ENCODE data around the gene EZR.
"Not testable (repeated sequence)": the region's sequence is repeated elsewhere in the genome, so short reads cannot be mapped to it uniquely, and the experiment has no call there.

The EZR gene

DNA sequence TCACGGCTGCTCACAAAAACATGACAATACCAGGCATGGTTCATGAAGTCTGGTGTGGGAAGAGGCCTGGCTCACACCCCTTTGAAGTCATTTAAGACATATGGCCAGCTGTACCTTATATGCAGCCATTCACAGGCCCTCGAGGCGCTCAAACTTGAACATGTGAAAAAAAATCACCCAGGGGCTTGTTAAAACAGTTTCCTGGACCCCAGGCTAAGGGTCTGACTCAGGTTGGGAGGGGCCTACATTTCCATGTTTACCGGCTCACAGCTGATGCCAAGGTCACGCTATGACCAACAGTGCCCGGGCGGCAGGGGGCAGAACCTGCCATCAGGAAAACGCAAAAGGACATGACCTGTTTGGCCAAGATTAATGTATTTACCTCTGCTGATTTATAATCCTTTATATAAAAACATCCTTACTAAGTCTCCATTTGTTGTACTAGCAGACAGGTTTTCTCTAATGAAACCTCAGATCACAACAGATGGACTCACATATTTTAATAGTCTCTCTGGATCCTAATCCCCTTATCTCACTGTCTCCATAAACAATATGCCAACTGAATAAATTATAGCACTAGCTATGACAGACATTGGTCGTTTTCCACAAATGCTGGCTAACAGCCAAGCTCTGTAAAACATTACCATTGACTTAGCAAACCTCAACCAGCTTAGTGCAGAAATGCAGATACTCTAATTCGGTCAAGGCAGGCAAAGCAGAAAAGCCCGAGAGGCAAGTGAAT, 19.9 kb downstream of the EZR start:
- no peak for DNase-seq (ENCODE audit: low read depth in 2 of 2, low spot score in 1 of 2)

DNA sequence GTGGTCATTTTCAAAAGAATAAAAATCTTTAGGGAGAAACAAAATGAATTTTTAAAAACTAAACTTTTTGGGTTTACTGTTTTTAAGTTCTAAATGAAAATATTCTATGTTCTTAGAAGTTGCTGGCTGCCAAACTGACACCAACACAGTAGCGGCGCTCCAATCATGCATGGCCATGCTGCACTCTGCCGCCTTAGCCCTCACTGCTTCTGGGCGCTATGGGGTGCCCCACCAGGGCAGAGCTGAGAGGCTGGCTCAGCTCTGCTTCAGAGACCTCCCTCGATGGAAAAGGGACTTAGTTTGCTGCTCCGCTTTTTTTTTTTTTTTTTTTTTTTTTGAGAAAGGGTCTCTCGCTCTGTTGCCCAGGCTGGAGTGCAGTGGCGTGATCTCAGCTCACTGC, 20.9 kb downstream of the EZR start:
- no peak for DNase-seq (ENCODE audit: low read depth in 2 of 2, low spot score in 1 of 2)

DNA sequence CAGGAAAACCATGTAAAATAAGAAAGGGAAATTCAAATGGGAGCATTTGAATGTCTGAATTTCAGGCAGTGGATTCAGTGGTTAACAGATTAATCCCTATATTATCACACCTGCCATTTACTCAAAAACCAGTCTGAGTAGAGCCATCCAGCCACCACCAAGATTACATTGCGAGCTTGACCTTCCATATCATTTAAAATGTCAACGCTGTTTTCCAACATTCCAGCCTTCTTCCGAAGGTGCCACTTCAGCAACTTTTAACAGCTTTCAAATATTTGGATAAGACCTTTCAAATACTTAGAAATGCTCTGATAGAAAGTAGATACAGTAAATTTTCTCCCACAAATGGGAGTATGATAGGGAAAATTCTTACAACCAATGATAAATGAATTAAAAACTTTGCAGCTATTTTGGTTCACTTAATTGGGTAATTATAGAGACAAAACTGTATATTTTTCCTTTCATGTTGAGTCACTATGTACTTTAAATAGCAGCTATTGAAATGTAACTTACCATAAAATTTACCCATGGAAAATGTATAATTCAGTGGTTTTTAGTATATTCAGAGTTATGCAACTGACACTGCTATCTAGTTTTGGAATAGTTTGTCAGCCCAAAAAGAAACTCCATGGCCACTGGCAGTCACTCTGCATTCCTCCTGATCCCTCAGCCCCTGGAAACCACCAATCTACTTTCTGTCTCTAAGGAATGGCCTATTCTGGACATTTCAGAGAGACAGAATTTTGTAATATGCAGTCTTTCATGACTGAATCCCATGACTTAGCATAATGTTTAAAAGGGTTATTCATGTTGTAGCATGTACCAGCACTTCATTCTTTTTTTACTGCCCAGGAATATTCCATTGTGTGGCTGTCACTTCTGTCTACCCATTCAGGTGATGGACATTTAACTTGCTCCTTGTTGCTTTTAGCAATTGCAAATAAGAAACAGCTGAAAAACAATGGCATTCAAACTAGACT, 21.5 kb downstream of the EZR start:
- DNase-seq (ENCODE audit: low read depth in 2 of 2, low spot score in 1 of 2), result no peak

DNA sequence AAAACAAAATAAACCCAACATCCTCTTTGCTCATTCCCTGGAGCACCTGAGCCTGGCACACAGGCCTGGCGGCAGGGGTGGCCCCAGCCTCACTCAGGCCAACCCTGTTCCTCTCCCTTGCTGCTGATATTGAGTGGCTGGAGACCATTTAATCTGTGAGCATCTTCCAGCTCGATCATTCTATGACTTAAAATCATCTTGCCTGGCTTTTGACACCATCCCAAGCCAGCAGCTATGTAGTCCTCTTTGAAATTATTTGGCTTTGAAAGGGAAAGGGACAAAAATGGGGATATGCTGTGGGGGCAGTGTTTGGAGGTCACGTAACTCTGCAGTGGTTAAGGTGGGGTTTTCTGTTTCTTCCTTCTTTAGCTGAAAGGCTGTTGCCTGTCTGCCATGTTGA, 22.8 kb downstream of the EZR start:
- no peak for DNase-seq (ENCODE audit: low read depth in 2 of 2, low spot score in 1 of 2)

DNA sequence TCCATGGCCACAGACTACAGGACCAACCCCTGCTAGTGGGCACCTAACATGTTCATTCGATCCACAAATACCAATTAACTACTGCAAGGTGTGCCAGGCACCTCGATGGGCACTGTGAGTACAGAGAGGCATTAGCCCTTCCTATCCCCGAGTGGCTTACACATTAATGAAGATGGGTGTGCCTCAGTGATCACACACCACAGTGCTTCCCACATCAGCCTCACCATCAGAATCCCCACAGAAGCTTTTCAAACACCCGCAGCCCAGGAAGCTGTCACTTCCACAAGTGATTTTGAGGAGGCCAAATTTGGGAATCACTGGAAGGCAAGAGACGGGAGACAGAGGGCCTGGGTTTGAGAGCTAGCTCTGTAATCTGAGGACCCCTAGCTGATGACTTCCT, 23.7 kb downstream of the EZR start:
- no peak for DNase-seq (ENCODE audit: low read depth in 2 of 2, low spot score in 1 of 2)

DNA sequence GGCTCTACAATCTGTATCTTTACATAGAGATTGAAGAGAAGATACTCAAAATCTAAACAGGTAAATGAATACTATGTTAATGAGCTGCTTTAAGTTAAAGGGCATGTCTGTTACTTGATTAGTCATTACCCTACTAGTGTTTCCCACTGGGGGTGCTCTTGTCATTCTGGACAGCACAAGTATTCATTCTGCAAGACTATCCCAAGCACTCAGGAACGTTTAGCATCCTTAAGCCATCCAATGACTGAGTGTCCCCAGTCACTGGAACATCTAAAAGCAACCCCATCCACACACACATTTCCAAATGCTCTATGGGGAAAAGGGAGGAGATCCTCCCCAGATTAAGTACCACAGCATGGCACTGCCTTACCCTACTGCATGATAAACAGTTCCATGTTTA, 25.7 kb downstream of the EZR start:
- no peak for DNase-seq (ENCODE audit: low read depth in 2 of 2, low spot score in 1 of 2)

DNA sequence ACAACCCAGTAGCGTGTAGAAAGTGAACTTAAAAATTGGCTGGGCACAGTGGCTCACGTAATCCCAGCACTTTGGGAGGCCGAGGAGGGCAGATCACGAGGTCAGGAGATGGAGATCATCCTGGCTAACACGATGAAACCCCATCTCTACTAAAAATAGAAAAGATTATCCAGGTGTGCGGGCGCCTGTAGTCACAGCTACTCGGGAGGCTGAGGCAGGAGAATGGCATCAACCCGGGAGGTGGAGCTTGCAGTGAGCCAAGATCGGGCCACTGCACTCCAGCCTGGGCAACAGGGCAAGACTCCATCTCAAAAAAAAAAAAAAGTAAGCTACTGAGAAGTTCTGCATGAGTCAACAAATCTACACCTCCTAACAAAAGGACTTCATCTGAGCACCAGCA, 26.7 kb downstream of the EZR start:
- DNase-seq (ENCODE audit: low read depth in 2 of 2, low spot score in 1 of 2), result not testable (repeated sequence)

DNA sequence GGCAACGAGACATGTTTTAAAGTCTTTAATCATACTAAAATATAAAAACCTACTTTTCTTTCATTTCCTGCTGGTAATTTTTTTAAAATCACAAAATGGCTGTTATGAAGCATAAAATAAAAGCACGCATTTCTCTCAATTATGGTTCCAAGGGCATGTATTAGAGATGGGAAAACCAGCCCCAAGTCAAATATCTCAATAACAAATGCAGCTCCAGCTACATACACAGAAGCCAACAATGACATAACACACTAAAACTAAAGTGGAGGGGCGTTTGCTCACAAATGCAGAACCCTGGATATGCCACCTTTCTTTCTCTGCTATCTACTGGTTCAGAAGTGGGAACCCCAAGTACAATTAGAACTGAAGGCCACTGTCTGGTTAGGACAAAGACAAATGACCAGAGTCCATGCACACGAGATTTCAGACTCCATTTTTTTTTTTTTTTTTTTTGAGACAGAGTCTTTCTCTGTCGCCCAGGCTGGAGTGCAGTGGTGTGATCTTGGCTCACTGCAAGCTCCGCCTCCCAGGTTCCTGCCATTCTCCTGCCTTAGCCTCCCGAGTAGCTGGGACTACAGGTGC, 27.8 kb downstream of the EZR start:
- no peak for DNase-seq (ENCODE audit: low read depth in 2 of 2, low spot score in 1 of 2)

DNA sequence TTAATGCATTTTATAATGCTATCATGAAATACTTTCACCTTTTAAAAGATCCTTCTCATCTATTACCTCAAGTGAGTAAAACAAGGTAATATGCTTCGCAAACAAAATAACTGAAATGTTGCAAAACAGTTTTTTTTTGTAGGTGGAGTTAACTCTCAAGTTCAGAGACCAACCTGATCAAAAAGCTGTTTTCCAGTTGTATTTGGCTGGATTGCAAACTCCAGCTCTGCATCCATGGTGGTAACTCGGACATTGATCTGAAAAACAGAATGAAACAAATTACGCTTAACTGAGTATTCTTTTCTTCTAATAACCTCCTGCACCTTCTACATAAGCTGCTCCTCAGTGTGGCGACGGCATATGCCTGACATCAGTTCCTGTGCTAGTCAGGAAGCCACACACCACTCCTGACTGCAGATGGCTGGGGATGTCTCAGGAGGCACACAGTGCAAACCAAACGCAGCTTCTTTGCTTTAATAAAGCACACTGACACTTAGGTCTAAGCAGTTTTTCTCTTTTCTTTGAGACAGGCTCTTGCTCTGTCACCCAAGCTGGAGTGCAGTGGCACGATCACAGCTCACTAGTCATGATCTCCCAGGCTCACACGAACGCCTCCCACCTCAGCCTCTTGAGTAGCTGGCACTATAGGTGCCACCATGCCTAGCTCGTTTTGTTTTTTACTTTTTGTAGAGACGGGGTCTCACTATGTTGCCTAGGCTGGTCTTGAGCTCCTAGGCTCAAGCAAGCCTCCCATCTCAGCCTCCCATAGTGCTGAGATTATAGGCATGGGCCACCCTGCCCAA, 29.9 kb downstream of the EZR start:
- peak in 1 of 2 donors; percentile 27 for DNase-seq (ENCODE audit: low read depth in 2 of 2, low spot score in 1 of 2)

DNA sequence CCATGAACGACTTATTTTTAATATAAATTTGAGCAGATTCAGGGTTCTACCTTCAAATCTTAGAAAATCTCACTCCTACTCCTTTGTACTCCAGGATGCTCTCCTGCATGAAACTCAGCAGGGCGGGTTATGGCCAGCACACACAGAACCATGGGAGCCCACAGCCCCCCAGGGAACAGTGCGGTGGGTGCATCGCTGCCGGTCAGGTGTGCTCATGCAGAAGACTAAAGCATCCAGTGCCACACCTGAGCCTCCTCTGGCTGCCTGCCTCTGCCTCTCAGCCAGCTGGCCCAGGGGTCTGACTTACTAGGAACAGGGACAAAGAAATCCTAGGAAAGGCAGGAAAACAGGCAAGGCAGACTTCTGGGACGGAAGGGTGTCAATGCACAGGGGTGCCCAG, 31.8 kb downstream of the EZR start:
- DNase-seq (ENCODE audit: low read depth in 2 of 2, low spot score in 1 of 2), result no peak

DNA sequence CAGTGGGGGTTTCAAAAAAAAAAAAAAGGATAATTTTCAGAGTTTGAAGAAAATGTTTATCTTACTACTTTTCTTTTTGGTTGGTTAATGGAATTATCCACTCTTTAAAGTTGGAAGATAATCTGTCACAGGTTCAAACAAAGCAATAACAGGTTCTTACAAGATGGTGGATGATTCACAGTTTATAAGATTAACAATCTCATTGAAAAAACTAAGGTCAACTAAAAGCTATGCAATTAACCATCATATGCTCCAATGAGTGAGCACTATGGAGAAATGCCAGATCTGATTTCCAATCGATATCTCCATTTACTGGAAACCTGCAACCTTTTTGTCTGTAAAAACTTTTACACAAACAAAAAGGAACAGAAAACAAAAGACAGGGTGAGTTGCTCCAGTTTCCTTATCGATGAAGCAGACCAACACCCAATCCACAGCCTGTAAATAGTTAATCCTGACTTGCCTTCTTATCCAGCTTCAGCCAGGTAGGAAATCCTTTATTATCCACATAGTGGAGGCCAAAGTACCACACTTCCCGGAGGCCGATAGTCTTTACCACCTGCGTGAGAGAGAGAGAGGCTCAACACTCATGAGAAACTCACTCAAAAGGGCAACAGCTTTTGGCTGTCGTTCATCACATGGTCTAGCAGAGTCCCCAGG, 32.4 kb downstream of the EZR start:
- no peak for DNase-seq (ENCODE audit: low read depth in 2 of 2, low spot score in 1 of 2)

DNA sequence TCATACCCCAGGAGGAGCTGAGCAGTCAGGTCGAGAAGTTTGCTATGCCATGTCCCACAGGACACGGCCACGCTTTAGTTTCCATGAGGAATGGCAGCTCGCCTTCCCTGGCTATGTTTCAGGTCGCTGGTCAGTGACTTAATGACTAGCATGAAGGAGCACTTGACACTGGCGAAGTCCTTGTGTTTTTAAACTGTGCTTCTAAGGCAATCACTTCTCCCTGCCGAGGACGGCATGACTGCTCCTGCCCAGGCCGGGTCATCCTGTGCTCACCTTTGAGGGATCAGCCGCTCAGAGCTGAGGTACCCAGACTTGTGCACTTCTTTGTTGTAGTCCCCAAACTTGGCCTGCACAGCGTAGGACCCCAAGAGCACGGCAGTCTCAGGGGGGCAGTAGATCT, 34.1 kb downstream of the EZR start:
- no peak for DNase-seq (ENCODE audit: low read depth in 2 of 2, low spot score in 1 of 2)

DNA sequence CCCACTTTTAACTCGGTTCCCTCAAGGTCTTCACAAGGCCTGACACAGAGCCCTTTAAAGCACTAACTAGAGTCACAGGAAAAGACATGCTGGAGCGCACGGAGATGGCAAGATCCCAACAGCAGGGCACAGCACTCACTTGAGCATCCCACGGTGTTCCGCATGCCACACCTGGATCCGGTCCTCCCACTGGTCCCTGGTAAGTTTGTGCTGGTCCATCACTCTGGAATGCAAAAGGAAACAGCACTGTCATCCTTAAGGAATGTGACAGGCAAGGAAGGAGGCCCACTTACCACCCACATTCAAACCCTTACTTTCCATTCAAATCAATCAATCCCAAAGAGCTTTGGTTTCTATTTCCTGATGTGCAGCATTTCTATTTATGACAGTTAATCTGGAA, 34.7 kb downstream of the EZR start:
- no peak for DNase-seq (ENCODE audit: low read depth in 2 of 2, low spot score in 1 of 2)

DNA sequence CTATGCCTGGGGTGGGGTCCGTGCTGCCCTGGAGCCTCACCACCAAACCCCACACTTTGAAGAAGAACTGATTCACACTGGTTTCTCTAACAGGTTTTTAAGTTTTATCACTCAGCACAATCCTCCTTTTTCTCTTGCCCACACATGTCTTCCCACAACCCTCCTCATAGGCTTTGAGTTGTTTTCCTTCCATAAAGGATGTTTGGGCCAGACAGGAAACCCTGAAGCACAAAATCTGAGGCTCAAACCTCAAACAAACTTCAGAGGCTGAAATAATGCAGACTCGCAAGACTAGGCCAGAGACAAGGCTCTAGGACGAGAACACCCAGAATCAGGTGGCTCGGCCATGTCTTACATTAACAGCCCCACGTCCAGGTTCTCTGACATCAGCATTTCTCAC, 35.3 kb downstream of the EZR start:
- no peak for DNase-seq (ENCODE audit: low read depth in 2 of 2, low spot score in 1 of 2)

DNA sequence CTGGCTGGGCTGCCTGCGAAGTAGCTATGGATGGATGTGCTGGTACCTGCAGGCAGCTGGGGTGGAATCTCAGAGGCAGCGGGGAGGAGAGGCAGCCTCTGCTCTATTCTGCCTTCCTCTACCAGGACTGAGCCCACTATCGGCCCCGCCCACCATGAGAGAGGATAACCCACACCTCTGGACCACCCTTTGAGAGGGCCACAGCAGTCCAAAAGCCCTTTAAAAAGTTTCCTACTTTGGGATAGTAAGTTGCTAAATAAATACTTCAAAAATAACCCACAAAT, 36.1 kb downstream of the EZR start:
- no peak for DNase-seq (ENCODE audit: low read depth in 2 of 2, low spot score in 1 of 2)

DNA sequence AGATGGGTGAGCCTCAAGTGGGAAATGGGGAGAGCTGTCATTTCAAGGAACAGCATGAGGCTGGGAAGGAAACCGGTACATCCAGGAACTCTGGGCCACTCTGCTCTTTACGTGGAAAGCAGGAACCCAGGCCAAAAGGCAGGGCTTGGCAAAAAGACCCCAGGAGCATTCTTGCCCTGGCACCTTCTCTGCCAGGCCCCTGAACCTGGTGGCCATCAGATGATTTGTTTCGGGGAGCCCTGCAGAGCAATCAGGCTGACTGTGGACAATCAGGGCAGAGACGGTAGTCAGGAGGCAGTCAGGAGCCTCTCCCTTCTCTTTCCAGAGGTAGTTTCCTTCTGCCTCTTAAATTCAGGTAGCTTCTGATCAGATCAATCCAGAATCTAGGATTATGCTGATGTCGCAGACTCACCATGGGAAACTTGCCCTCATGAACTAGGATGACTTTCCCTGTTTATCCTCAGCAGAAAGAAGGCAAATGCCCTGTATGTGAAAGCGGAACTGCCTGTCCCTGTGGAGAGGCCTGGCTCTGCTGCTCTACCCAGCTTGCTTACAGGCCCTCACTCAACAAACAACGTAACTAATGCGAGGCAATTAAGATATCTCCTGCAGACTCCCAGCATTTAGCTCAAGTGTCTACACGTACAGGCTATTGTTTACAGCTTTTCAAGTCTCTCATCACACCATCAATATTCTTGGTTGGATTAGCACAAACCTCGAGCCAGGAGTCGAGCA, 36.6 kb downstream of the EZR start:
- DNase-seq (ENCODE audit: low read depth in 2 of 2, low spot score in 1 of 2), result no peak

DNA sequence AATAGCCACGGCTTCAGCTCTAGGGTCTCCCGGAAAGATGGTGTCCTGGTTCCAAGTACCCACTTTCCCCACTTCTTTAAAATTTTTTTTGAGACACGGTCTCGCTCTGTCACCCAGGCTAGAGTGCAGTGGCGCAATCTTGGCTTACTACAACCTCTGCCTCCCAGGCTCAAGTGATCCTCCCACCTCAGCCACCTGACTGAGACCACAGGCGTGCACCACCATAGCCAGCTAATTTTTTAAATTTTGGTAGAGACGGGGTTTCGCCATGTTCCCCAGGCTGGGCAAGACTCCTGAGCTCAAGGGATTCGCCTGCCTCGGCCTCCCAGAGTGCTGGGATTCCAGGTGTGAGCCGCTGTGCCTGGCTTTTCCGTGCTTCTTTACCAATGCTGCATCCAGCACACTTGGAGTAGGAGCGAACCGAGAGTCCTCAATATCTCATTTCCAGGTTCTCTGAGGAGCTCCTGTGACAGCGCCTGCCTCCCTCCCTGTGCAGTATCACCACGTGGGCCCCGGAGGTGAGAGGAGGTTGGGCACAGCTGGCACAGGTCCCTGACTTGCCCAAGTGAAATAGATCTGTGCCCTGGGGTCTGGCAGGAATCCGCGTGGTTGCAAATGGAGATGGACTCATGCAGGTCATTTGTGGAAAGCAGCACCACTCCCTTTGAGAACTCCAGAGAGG, 37.3 kb downstream of the EZR start:
- no peak for DNase-seq (ENCODE audit: low read depth in 2 of 2, low spot score in 1 of 2)

DNA sequence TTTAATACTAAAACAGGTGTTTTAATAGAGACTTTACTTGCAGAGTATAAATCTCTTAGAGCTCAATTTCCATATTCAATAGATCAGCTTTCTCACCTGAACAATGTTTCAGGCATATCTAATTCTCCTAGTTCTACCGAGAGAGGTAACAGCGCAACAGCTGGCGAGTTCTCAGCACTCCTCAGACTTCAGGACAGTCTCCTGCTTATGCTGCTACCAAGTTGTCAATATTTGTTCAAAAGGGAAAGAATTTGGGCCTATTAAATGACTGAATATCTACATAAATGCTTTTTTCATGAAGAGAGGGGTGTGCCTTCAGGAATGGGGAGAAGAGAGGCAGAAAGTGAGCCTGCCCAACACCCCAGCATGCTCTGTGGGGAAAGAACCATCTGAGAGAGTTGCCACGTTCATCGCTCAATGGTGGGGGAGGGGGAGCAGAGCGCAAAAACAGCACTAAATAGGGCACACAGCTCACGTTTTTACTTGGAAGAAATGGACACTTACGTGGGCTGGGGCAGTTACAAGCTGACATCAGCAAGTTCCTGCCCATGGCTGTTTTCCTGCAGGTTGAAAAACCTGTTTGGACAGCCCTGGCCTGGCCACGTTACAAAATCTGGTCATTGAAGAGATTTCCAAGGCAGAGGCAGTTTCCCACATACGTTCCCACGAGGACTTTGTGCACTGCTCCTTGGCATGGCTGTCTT, 38.0 kb downstream of the EZR start:
- no peak for DNase-seq (ENCODE audit: low read depth in 2 of 2, low spot score in 1 of 2)

DNA sequence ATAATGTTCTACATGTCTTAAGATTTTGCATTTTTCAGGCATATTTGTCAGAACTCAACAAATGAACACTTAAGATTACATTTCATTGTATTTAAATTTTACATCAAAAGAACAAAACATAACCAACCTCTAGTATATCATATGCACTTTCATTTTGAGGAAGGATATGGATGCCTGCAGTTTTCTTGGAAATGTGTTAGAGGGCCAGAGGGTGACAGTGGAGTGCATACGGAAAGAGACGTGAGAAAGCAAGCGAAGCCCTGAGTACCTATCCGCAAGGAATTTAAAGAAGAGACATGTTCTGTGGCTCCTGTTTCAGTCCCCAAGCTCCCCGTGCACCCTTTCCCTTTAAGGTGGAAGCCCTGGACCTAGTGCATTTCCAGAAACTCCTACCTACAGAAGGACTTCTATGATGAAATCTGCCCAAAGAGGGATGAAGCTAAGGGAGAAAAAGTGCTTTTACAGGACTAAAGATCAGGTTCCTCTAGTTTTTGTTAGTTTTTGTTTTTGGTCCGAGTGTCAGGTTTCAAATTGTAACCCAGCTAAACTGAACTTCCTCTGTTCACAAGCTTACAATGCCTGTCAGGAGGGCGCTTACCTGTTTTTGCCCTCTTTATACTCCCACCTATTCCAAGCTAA, 38.8 kb downstream of the EZR start:
- DNase-seq (ENCODE audit: low read depth in 2 of 2, low spot score in 1 of 2), result no peak

All from stimulated activated CD8-positive, alpha-beta memory T cell treated with anti-CD3 and anti-CD28 coated beads, Interleukin-4, amount 100 ng/mL, for 1 hour (primary cell).